NCI-H2029 (cell line): ENCODE results near the gene PCGF6.
A peak's percentile ranks its signal among the peaks of the same experiment; 100 is the strongest.
"Not testable (repeated sequence)": the region's sequence is repeated elsewhere in the genome, so short reads cannot be mapped to it uniquely, and the experiment has no call there.

Source experiments
- DNase-seq: peaks from one replicate; lab custom pipeline; 2025; lab: John Stamatoyannopoulos, UW

The PCGF6 gene, protein sequence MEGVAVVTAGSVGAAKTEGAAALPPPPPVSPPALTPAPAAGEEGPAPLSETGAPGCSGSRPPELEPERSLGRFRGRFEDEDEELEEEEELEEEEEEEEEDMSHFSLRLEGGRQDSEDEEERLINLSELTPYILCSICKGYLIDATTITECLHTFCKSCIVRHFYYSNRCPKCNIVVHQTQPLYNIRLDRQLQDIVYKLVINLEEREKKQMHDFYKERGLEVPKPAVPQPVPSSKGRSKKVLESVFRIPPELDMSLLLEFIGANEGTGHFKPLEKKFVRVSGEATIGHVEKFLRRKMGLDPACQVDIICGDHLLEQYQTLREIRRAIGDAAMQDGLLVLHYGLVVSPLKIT

GRCh38 chr10:103350517-103351260 is at the start of gene PCGF6:
PCGF6 (minus strand) TSS chr10:103351140; CDS start chr10:103351066, 74 bp downstream.
- peak; percentile 17 for DNase-seq

DNA sequence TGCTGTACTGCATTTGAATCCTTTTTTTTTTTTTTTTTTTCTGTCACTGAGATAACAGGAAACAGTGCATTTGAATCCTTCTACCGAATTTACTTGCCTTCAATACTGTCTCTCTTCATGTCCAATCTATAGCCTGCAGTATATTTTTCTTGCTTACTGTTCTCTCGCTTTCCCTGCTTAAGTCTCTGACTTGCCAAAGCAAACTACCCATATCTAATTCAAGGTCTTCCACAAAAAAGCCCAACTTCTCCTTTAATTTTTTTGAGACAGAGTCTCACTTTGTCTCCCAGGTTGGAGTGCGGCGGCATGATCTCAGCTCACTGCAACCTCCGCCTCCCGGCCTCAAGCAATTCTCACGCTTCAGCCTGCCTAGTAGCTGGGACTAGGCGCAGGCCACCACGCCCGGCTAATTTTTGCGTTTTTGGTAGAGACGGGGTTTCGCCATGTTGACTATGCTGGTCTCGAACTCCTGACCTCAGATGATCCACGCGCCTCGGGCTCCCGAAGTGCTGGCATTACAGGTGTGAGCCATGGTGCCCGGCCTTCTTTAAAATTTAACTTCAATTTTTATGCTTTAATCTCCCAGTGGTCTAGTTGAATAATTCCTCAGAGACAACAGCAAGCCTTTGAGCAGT is 46.4 kb upstream of the PCGF6 start:
- no peak for DNase-seq

DNA sequence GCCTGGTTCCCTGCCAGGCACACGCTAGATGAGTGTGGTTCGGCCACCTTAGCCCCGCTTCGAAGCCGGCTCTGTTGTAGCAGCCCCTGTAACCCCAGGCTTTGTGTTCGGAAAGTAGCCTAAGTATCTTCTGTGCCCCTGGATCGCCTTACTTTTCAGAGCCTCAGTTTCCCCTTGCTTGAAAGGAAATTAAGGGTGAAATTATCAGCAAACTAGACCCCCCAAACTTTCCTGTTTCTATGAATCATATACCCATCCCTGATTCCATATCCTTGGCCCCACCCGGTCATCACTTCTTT is 45.8 kb upstream of the PCGF6 start:
- DNase-seq = no peak

DNA sequence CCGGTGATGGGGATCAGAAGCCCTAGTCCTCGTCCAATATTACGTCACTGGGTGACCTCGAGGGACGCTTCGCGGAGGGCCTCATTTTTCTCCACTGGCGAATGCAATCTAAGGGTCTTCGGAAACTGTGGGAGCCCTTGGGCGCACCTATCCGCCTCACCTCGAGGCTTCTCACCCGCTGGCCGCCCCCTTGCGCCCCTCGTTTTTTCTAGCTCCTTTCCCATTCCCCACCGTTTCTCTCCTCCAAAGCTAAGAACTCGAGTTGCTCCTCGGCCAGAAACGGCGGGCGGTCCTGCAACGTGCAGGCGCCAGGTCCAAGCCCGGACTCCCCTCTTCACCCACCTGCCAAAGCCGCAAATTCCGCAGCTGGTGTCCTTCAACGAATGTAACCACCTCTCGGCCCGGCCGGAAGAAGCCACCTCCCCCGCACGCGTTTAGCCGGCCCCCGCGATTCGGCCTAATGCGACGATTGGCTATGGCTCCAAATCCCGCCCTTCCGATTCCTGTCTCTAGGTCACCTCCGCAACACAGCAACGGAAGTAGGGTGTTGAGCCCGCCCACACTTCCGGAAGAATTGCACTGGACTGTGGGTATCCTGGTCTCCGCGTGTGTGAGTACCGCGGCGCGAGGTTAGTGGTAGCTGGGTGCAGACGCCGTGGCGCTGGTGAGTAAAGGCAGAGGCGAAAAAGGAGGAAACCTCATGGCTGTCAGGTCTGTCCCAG is 45.3 kb upstream of the PCGF6 start, which contains the start of the genes ATP5MK and PDCD11:
Gene ATP5MK, minus strand, starts transcription at position 409 of the 722 bp plus-strand sequence. CDS start 4,018 bp downstream, outside the sequence.
Gene PDCD11, plus strand, starts transcription at position 560 of the 722 bp plus-strand sequence. CDS start 1,801 bp downstream, outside the sequence.
- peak; percentile 92 for DNase-seq

- no peak for DNase-seq
Measured at GRCh38 chr10:103395754-103396066, 44.8 kb upstream of the PCGF6 start.

DNA sequence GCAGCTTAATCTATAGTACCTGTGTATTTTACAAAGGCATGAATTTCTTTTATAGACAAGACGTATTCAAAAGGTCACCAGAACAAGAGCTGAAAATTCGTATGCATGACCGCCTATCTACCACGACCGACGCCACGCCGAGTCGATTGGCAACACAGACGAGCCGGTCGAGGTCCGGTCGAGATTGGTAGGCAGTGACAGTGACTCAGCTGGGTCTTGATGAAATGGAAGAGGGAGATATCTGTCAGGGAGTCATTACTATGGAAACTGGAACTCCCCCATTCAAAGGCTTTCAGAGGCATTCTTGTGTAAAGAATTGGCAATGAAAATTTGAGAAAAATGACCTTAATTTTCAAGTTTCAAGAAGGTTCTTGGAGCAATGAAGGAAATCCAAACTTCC is 43.2 kb upstream of the PCGF6 start:
- DNase-seq = no peak

DNA sequence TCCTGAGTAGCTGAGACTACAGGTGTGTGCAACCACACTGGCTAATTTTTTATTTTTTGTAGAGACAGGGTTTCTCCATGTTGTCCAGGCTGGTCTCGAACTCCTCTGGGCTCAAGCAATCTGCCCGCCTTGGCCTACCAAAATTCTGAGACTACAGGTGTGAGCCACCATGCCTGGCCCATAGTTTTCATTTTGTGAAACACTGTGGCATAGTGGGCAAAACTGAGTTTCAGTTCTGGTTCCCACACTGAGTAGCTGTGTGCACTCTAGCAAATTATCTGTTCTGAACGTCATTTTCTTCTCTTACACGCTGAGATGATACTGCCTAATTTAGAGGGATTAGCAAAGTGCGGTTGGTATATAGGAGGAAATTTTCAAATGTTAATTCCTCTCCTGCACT is 31.8 kb upstream of the PCGF6 start:
- DNase-seq = no peak

- DNase-seq = no peak
Measured at GRCh38 chr10:103374263-103374662, 23.3 kb upstream of the PCGF6 start.

DNA sequence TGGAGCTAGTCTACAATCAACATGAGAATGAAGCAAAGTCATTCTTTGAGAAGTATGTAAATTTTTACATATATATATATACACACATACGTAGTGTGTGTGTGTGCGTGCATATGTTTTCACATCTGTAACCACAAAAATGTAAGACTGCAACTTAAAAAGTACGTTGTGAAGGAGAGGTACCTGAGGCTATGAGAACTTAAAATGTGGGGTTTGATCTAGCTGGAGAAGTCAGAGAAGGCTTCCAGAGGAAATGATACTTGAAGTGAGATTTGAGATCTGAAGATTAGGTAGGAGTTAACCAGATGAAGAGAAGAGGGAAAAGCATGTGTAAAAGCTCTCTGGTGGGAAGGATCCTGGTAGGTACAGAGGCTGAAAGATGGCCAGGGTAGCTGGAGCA is 22.6 kb upstream of the PCGF6 start:
- DNase-seq = no peak

DNA sequence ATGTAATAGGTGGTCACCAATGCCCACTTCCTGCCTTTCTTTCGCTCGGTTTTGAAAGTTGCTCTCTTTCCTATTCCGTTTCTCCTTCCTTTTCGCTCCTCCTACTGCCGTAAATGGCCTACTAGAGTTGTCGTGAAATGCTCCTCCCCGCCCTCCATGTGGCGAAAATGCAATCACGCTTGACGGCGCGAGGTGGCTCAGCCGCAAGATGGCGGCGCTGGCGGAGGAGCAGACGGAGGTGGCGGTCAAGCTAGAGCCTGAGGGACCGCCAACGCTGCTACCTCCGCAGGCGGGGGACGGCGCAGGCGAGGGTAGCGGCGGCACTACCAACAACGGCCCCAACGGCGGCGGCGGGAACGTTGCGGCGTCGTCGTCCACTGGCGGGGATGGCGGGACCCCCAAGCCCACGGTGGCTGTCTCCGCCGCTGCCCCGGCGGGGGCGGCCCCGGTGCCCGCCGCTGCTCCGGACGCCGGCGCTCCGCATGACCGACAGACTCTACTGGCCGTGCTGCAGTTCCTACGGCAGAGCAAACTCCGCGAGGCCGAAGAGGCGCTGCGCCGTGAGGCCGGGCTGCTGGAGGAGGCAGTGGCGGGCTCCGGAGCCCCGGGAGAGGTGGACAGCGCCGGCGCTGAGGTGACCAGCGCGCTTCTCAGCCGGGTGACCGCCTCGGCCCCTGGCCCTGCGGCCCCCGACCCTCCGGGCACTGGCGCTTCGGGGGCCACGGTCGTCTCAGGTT is 17.0 kb upstream of the PCGF6 start, which contains the start of gene TAF5:
Gene TAF5, plus strand, starts transcription at position 195 of the 737 bp plus-strand sequence. Its CDS starts 14 bp downstream, at position 209.
- peak; percentile 80 for DNase-seq

DNA sequence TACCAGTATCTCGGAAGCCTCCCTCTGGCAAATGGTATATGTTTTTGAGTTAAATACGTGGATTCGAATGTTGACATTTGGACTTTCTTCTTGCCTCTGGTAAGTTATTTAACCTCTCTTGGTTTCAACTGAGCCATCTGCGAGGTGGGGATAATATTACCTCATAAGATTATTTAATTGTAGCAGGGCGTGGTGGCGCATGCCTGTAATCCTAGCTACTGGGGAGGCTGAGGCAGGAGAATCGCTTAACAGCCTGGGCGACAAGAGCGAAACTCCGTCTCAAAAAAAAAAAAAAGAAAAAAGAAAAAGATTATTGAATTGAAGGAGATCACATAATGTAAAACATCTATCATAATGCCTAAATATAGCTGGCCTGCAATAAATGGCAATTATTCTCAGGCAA is 16.4 kb upstream of the PCGF6 start:
- DNase-seq = no peak

GRCh38 chr10:103360791-103361190 is 9.9 kb upstream of the PCGF6 start:
- DNase-seq = not testable (repeated sequence)

DNA sequence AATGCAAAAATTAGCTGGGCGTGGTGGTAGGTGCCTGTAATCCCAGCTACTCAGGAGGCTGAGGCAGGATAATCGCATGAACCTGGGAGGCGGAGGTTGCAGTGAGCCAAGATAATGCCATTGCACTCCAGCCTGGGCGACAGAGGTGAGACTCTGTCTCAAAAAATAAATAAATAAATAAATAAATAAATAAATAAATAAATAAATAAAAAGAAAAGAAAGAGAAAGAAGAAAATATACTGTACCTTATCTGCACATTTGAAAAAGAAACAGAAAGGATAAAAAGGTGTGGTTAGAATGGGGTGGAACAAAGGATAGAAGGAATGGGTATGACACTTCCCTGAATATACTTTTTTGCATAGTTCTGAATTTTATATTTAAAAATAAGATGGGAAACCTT is 8.6 kb upstream of the PCGF6 start:
- DNase-seq = not testable (repeated sequence)

- no peak for DNase-seq
Measured at GRCh38 chr10:103355906-103356599, 5.1 kb upstream of the PCGF6 start.

DNA sequence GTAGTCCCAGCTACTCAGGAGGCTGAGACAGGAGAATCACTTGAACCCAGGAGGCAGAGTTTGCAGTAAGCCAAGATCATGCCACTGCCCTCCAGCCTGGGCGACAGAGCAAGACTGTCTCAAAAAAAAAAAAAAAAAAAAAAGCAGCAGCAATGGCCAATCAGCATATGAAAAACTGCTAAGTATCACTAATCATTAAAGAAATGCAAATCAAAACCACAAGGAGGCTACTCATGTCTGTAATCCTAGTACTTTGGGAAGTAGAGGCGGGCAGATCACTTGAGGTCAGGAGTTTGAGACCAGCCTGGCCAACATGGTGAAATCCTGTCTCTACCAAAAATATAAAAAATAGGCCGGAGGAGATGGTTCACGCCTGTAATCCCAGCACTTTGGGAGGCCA is 3.6 kb upstream of the PCGF6 start:
- DNase-seq = not testable (repeated sequence)

GRCh38 chr10:103353281-103353680 is 2.3 kb upstream of the PCGF6 start:
- DNase-seq = no peak

GRCh38 chr10:103350175-103350516 is 794 bp downstream of the PCGF6 start:
- DNase-seq = no peak

GRCh38 chr10:103336370-103336769 is 14.6 kb downstream of the PCGF6 start:
- no peak for DNase-seq

GRCh38 chr10:103334567-103334966 is 16.4 kb downstream of the PCGF6 start:
- no peak for DNase-seq

DNA sequence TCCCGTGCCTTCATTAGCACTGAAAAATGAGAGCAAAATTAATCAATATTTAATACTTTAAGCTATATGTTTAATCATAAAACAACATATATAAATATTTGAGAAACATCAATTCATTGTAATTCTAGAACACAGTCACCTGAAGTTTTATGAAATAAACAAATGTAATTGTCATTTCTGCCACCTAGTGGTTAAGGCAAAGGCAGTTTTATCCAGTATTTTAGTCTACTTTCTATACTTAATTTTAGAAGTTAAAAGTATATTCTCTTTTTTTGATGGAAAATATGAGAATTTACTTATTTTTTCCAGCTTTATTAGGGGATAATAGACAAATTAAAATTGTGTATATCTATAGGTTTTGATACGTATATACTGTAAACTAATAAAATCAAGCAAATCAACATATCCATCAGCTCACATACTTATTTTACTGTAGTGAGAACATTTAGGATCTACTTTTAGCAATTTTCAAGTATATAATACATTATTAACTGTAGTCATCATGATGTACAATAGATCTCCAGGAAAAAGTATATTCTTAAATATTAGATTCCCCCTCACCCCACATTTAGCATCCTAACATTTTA is 16.9 kb downstream of the PCGF6 start:
- DNase-seq = no peak

GRCh38 chr10:103327906-103328305 is 23.0 kb downstream of the PCGF6 start:
- no peak for DNase-seq
